AG04449 (cell line): ENCODE measurements around the gene MOB2.

Experiments
- CTCF ChIA-PET: fragments of 350-600 bp; formaldehyde crosslinking; extraction: SDS; loops from one replicate; lab custom pipeline; 2021; ENCODE audit warnings: antibody characterized with exemption; lab: Yijun Ruan, JAX
- POLR2A ChIA-PET: fragments of 400-600, 350-600 bp; formaldehyde crosslinking; extraction: SDS; loops from one replicate; lab custom pipeline; 2020; ENCODE audit warnings: antibody characterized with exemption, inconsistent platforms; lab: Yijun Ruan, JAX
- DNase-seq: peaks from one replicate; pipeline ENCODE4 v3.0.0-alpha.2; 2010; ENCODE audit warnings: low read depth, low spot score
- H3K4me3 ChIP-seq: 2 replicates; pipeline ENCODE4 v1.5.1; 2011; ENCODE audit warnings: low read depth, mild to moderate bottlenecking, control low read depth, low read length
- TF ChIP-seq, protein P1 (sequence below): IDR thresholded peaks from one replicate; pipeline ENCODE4 v1.5.1; 2011; ENCODE audit warnings: mild to moderate bottlenecking, moderate library complexity, low read length, control low read depth, inconsistent platforms; ENCODE audit not compliant: insufficient read depth; ENCODE audit errors: missing control alignments

Gene MOB2

DNA sequence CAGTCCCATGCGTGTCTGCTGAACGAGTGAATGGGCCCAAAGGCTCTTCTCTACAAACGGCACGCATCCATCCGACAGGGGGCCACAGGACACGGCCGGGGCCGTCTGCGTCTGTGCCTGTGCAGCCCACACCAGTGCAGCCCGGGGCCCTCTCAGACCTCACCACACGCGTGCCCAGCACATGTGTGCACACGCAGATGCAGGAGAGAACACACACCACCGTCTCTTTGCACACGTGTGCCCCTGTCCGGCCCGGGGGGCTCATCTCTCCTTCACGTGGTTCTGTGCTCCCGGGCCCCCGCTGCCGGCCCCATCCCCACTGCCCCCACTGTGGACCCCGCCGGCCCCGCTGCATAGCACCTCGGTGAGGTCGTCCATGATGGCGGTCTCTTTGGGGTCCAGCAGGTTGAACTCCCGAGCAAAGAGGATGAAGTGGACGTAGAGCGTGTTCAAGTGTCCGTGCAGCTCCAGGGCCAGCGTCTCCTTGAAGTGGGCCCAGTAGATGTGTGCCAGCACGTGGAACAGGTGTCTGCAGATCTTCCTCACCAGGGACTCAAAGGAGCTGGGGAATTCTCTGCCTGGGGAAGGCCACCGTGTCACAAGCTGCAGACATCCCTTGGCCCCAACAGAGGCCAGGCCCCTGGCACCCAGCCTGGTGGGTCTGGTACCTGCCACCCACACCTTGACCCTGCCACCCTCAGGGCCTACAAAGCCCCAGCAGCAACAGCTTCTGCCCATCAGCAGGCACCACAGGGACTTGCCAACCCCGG lies 16.5 kb downstream of the MOB2 start:
- TF ChIP-seq, protein P1, sequence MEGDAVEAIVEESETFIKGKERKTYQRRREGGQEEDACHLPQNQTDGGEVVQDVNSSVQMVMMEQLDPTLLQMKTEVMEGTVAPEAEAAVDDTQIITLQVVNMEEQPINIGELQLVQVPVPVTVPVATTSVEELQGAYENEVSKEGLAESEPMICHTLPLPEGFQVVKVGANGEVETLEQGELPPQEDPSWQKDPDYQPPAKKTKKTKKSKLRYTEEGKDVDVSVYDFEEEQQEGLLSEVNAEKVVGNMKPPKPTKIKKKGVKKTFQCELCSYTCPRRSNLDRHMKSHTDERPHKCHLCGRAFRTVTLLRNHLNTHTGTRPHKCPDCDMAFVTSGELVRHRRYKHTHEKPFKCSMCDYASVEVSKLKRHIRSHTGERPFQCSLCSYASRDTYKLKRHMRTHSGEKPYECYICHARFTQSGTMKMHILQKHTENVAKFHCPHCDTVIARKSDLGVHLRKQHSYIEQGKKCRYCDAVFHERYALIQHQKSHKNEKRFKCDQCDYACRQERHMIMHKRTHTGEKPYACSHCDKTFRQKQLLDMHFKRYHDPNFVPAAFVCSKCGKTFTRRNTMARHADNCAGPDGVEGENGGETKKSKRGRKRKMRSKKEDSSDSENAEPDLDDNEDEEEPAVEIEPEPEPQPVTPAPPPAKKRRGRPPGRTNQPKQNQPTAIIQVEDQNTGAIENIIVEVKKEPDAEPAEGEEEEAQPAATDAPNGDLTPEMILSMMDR: no peak
- no peak overlapping the region for H3K4me3 ChIP-seq
- POLR2A ChIA-PET: no interaction called here
- DNase-seq: no peak
- CTCF ChIA-PET: interaction anchor here (1.7 kb wide), 1 partner anchor 19 kb away, joined by 4 read pairs; no protein-coding TSS in a partner anchor

DNA sequence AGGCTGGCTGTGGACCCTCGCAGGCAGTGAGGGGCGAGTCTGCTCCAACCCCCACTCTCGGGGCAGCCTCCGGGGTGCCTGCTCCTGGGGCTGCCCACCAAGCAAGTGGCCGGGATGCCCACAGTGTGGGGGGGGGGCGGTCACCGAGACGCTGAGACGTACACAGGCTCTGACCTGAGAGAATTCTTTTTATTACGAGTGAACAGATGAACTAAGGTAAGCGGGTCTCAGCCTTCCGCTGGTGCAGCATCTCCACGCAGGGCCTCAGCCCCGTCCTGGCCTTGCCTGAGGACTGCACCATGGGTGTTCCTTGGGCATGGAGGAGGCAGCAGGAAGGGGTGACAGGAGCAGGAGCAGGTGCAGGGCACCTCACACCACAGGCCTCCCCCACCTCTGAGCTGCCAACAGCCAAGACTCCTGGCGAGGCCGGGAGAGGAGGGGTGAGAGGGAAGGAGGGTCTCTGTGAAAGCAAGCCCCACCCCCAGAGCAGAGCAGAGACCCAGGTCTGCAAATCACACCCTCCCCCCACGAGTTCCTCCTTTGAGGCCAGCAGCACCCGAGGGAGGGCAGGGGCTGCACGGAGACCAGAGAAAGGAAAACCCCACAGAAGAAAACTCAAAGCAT lies 17.2 kb downstream of the MOB2 start:
- ChIA-PET CTCF (no interaction called here), POLR2A (no interaction called here)
- no peak for DNase-seq
- TF ChIP-seq, protein P1: no peak
- H3K4me3 ChIP-seq: no peak overlapping the region

DNA sequence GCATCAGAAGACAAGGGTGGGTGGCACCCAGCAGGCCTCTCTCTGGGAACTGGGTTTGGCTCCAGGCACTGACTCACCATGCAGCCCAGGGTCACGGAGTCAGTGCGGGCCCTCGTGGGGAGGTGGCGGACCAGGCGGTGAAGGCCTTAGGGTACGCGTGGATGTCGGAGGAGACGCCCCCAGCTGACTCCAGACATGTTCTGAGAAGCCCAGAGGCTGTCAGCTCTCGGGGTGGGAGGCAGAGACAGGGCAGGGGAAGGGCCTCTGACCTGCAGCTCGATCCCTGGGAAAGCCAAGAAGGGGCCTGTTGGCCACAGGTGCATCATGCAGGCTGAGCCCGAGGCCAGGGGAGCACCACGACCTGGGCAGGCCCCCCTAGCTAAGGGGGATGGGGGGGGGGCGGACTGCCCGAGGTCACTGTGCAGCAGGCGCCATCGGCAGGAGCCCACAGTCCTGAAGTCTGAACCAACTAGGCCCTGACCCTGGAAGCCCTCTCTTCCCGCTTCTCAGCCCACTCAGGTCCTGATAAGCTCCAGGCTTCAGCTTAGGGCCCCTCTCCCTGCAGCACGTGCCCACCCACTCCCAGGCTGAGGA lies 18.0 kb downstream of the MOB2 start:
- ChIA-PET POLR2A (no interaction called here), CTCF (no interaction called here)
- DNase-seq: no peak
- TF ChIP-seq, protein P1: no peak
- H3K4me3 ChIP-seq: no peak overlapping the region

DNA sequence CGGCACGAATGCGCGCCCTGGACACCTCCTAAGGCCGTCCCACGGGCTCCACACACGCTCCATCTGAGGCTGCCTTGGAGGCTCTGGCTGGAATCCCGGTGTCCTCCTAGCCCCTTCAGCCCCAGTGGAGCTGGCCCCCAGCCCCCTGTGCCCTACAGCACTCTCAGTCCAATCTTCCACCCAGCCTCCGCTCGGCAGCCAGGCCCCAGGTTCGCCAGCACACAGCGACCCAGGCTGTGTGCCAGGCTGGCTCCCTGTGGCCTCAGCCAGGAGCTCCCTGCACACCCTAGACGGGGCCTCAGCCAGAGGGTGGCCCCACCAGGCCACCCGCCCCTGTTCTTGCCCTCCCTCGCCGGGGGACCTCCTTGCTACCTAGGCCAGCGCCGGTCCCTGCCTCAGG lies 18.6 kb downstream of the MOB2 start:
- H3K4me3 ChIP-seq: no peak overlapping the region
- ChIA-PET CTCF (no interaction called here), POLR2A (no interaction called here)
- no peak for DNase-seq
- TF ChIP-seq, protein P1: no peak

DNA sequence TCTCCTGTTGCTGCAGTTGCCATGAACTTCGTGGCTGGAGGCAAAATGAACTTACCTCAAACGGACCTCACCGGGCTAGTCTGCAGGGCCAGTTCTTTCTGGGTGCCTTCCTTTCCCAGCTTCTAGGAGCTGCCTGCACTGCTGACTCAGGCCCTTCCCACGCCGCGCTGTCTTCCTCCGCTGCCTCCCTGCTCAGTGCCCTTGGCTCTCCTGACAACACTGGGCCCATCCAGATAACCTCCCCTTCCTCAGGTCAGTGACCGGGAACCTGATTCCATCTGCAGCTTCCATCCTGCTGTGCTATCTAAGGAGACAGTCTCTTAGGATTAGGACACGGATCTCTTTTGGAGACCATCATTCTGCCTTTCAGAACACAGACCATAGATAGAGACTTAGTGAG lies 19.3 kb downstream of the MOB2 start:
- DNase-seq: no peak
- no peak overlapping the region for H3K4me3 ChIP-seq
- POLR2A ChIA-PET: no interaction called here
- CTCF ChIA-PET: no interaction called here
- TF ChIP-seq, protein P1: no peak

DNA sequence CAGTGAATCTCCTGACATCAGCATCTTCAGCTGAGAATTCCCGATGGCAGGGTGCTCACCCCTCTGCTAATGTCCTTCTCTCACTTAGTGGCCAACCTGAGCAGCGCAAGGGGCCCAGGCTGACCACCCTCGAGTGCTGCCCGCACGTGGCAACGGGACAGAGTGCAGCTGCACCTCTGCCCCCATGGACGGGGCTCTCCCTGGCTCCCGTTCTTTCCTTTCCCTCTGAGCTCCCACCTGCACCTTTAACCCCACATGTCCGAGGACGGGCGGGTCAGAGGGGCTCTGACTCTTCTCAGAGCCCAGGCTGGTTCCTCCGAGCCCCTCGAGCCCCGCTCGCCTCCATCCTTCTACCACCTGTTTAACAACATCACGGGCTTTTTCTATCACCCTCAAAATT lies 19.8 kb downstream of the MOB2 start:
- POLR2A ChIA-PET: no interaction called here

More for the DNA sequence above, 19.8 kb downstream of the MOB2 start:
- TF ChIP-seq, protein P1: no peak
- DNase-seq: no peak
- CTCF ChIA-PET: no interaction called here
- H3K4me3 ChIP-seq: no peak overlapping the region
